Thyroid gland (tissue), 4 donors: ENCODE results near the gene ZBED1.

ENCODE experiments used
- POLR2A ChIP-seq, 2 donors: fragments of 450-650 bp; IDR thresholded peaks; one replicate each; pipeline ENCODE4 v1.6.1; 2017; ENCODE audit warnings: antibody characterized with exemption in 2 of 2, mild to moderate bottlenecking in 2 of 2, moderate library complexity in 1 of 2
- TF ChIP-seq, protein P1 (sequence below), 6 experiments: fragments of 200-600 bp in 3 of 6; fragments of 450-650 bp in 3 of 6; sonication (generic) in 3 of 6; IDR thresholded peaks; one replicate each; pipeline ENCODE4 v1.5.1; 2016 to 2019; ENCODE audit warnings: antibody characterized with exemption in 6 of 6, mild to moderate bottlenecking in 2 of 6, inconsistent platforms in 1 of 6, moderate library complexity in 1 of 6

DNA sequence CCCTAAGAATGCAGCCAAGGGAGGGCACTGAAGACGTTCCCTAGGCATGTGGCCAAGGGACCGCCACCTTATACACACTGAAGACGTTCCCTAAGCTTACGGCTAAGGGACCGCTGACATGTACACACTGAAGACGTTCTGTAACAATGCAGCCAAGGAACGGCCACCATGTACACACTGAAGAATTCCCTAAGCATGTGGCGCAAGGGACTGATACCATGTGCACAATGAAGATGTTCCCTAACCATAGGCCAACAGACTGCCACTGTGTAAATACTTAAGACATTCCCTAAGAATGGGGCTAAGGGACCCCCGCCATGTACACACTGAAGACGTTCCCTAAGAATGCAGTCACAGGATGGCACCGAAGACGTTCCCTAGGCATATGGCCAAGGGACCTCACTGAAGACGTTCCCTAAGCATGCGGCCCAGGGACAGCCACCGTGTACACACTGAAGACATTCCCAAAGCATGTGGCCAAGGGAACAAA, 36.1 kb downstream of the ZBED1 start:
- TF ChIP-seq, protein P1, sequence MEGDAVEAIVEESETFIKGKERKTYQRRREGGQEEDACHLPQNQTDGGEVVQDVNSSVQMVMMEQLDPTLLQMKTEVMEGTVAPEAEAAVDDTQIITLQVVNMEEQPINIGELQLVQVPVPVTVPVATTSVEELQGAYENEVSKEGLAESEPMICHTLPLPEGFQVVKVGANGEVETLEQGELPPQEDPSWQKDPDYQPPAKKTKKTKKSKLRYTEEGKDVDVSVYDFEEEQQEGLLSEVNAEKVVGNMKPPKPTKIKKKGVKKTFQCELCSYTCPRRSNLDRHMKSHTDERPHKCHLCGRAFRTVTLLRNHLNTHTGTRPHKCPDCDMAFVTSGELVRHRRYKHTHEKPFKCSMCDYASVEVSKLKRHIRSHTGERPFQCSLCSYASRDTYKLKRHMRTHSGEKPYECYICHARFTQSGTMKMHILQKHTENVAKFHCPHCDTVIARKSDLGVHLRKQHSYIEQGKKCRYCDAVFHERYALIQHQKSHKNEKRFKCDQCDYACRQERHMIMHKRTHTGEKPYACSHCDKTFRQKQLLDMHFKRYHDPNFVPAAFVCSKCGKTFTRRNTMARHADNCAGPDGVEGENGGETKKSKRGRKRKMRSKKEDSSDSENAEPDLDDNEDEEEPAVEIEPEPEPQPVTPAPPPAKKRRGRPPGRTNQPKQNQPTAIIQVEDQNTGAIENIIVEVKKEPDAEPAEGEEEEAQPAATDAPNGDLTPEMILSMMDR (IDR thresholded peaks at IDR 0.05): no peak
- TF ChIP-seq POLR2A (IDR thresholded peaks at IDR 0.05): no peak
